Measurements from ENCODE around the gene NRXN3.

NRXN3 gene

GRCh38 chr14:79693935-79694334, 1523.8 kb downstream of the NRXN3 start:
- no peak for DNase-seq (ENCODE audit: low read depth)

- DNase-seq (ENCODE audit: low read depth): no peak
These were observed 1525.1 kb downstream of the NRXN3 start for GRCh38 chr14:79695307-79695706.

GRCh38 chr14:79698298-79698711, 1528.1 kb downstream of the NRXN3 start:
- no peak for DNase-seq (ENCODE audit: low read depth)

- no peak for DNase-seq (ENCODE audit: low read depth)
These were observed 1529.0 kb downstream of the NRXN3 start for GRCh38 chr14:79699206-79699605.

GRCh38 chr14:79701371-79701770, 1531.2 kb downstream of the NRXN3 start:
- no peak for DNase-seq (ENCODE audit: low read depth)

GRCh38 chr14:79702197-79702596, 1532.0 kb downstream of the NRXN3 start:
- DNase-seq (ENCODE audit: low read depth): no peak

- DNase-seq (ENCODE audit: low read depth): no peak
These were observed 1533.0 kb downstream of the NRXN3 start for GRCh38 chr14:79703209-79703608.

GRCh38 chr14:79704041-79704807, 1534.1 kb downstream of the NRXN3 start:
- no peak for DNase-seq (ENCODE audit: low read depth)

- no peak for DNase-seq (ENCODE audit: low read depth)
These were observed 1535.1 kb downstream of the NRXN3 start for GRCh38 chr14:79705126-79705894.

- DNase-seq (ENCODE audit: low read depth): no peak
These were observed 1536.2 kb downstream of the NRXN3 start for GRCh38 chr14:79706382-79706781.

- DNase-seq (ENCODE audit: low read depth): peak; percentile 37
These were observed 1538.5 kb downstream of the NRXN3 start for GRCh38 chr14:79708426-79709388.

- no peak for DNase-seq (ENCODE audit: low read depth)
These were observed 1539.4 kb downstream of the NRXN3 start for GRCh38 chr14:79709573-79709972.

- no peak for DNase-seq (ENCODE audit: low read depth)
These were observed 1542.3 kb downstream of the NRXN3 start for GRCh38 chr14:79712302-79712950.

- DNase-seq (ENCODE audit: low read depth): no peak
These were observed 1551.4 kb downstream of the NRXN3 start for GRCh38 chr14:79721399-79722084.

GRCh38 chr14:79724934-79725717, 1555.0 kb downstream of the NRXN3 start:
- DNase-seq (ENCODE audit: low read depth): no peak

GRCh38 chr14:79727900-79728299, 1557.7 kb downstream of the NRXN3 start:
- no peak for DNase-seq (ENCODE audit: low read depth)

GRCh38 chr14:79728331-79728730, 1558.2 kb downstream of the NRXN3 start:
- DNase-seq (ENCODE audit: low read depth): no peak

GRCh38 chr14:79729731-79730130, 1559.6 kb downstream of the NRXN3 start:
- no peak for DNase-seq (ENCODE audit: low read depth)

GRCh38 chr14:79730196-79730595, 1560.0 kb downstream of the NRXN3 start:
- DNase-seq (ENCODE audit: low read depth): no peak

GRCh38 chr14:79730953-79731352, 1560.8 kb downstream of the NRXN3 start:
- DNase-seq (ENCODE audit: low read depth): no peak
